Stimulated activated CD4-positive, alpha-beta T cell treated with anti-CD3 and anti-CD28 coated beads, TNF-alpha, amount 100 ng/mL, for 24 hours (primary cell): Measurements from ENCODE around the gene NXNL2.
A peak's percentile ranks its signal among the peaks of the same experiment; 100 is the strongest.

Source experiments
- DNase-seq, 3 experiments: peaks; one replicate each; pipeline ENCODE4 v3.0.0-alpha.2; 2020; ENCODE audit warnings: low read depth in 3 of 3

Gene NXNL2

GRCh38 chr9:88531920-88532698, 2.9 kb upstream of the NXNL2 start:
- DNase-seq = no peak

- DNase-seq = no peak
Measured at GRCh38 chr9:88533951-88534455, 975 bp upstream of the NXNL2 start.

- DNase-seq = no peak
Measured at GRCh38 chr9:88535226-88536022, 446 bp downstream of the NXNL2 start.

- no peak for DNase-seq
Measured at GRCh38 chr9:88536023-88536324, 996 bp downstream of the NXNL2 start.

- no peak for DNase-seq
Measured at GRCh38 chr9:88536951-88537760, 2.2 kb downstream of the NXNL2 start.

GRCh38 chr9:88537761-88538091, 2.7 kb downstream of the NXNL2 start:
- no peak for DNase-seq

GRCh38 chr9:88538311-88539085, 3.5 kb downstream of the NXNL2 start:
- no peak for DNase-seq

- no peak for DNase-seq
Measured at GRCh38 chr9:88539246-88539645, 4.3 kb downstream of the NXNL2 start.

GRCh38 chr9:88540251-88540763, 5.3 kb downstream of the NXNL2 start:
- no peak for DNase-seq

GRCh38 chr9:88544245-88544644, 9.3 kb downstream of the NXNL2 start:
- DNase-seq = no peak

GRCh38 chr9:88551546-88552137, 16.7 kb downstream of the NXNL2 start:
- no peak for DNase-seq

- no peak for DNase-seq
Measured at GRCh38 chr9:88553350-88553749, 18.4 kb downstream of the NXNL2 start.

GRCh38 chr9:88555268-88555980, 20.4 kb downstream of the NXNL2 start:
- DNase-seq = no peak

- DNase-seq = no peak
Measured at GRCh38 chr9:88559661-88560060, 24.7 kb downstream of the NXNL2 start.

GRCh38 chr9:88567870-88568269, 32.9 kb downstream of the NXNL2 start:
- peak in 1 of 3 experiments; percentile 2 for DNase-seq

GRCh38 chr9:88571419-88571818, 36.4 kb downstream of the NXNL2 start:
- no peak for DNase-seq

GRCh38 chr9:88572684-88573083, 37.7 kb downstream of the NXNL2 start:
- no peak for DNase-seq

GRCh38 chr9:88574953-88575352, 40.0 kb downstream of the NXNL2 start:
- DNase-seq = no peak

GRCh38 chr9:88577256-88578120, 42.5 kb downstream of the NXNL2 start:
- DNase-seq = no peak
